ENCODE measurements around the gene AGPAT4. TPM values are rescaled to one million over a fixed set of nuclear protein-coding genes. Genes with fewer than 3 reads are reported as not detected.
"Not testable (repeated sequence)": the region's sequence is repeated elsewhere in the genome, so short reads cannot be mapped to it uniquely, and the experiment has no call there.

Gene AGPAT4, protein sequence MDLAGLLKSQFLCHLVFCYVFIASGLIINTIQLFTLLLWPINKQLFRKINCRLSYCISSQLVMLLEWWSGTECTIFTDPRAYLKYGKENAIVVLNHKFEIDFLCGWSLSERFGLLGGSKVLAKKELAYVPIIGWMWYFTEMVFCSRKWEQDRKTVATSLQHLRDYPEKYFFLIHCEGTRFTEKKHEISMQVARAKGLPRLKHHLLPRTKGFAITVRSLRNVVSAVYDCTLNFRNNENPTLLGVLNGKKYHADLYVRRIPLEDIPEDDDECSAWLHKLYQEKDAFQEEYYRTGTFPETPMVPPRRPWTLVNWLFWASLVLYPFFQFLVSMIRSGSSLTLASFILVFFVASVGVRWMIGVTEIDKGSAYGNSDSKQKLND
- total RNA-seq (7.0 TPM), polyA plus RNA-seq (ENCODE audit: insufficient read depth in 1 of 8, insufficient read length in 8 of 8, low replicate concordance in 1 of 8) (10 to 100 TPM in 2 of 8 donors, 1 to 10 TPM in 6; 7.0 to 11.4 (median 8.5) TPM)
- long read RNA-seq, donor 1 = 0 reads
- long read RNA-seq, donor 2 = 0 reads
- long read RNA-seq, donor 3, full-length matches to known transcripts = 3 of 3 reads
- long read RNA-seq, donor 3, partial matches to known transcripts = 0 of 3 reads
- long read RNA-seq, donor 3, other reads (novel, unspliced or antisense) = 0 of 3 reads
- long read RNA-seq, donor 4, full-length matches to known transcripts = 3 of 3 reads
- long read RNA-seq, donor 4, partial matches to known transcripts = 0 of 3 reads
- long read RNA-seq, donor 4, other reads (novel, unspliced or antisense) = 0 of 3 reads
- long read RNA-seq, donor 5, full-length matches to known transcripts = 5 of 11 reads
- long read RNA-seq, donor 5, partial matches to known transcripts = 6 of 11 reads
- long read RNA-seq, donor 5, other reads (novel, unspliced or antisense) = 0 of 11 reads
- long read RNA-seq, donor 6, full-length matches to known transcripts = 2 of 2 reads
- long read RNA-seq, donor 6, partial matches to known transcripts = 0 of 2 reads
- long read RNA-seq, donor 6, other reads (novel, unspliced or antisense) = 0 of 2 reads
- long read RNA-seq, donor 7, full-length matches to known transcripts = 2 of 2 reads
- long read RNA-seq, donor 7, partial matches to known transcripts = 0 of 2 reads
- long read RNA-seq, donor 7, other reads (novel, unspliced or antisense) = 0 of 2 reads
- long read RNA-seq, donor 8, full-length matches to known transcripts = 3 of 3 reads
- long read RNA-seq, donor 8, partial matches to known transcripts = 0 of 3 reads
- long read RNA-seq, donor 8, other reads (novel, unspliced or antisense) = 0 of 3 reads
- long read RNA-seq, donor 9, full-length matches to known transcripts = 3 of 10 reads
- long read RNA-seq, donor 9, partial matches to known transcripts = 7 of 10 reads
- long read RNA-seq, donor 9, other reads (novel, unspliced or antisense) = 0 of 10 reads
- long read RNA-seq, donor 10, full-length matches to known transcripts = 4 of 4 reads
- long read RNA-seq, donor 10, partial matches to known transcripts = 0 of 4 reads
- long read RNA-seq, donor 10, other reads (novel, unspliced or antisense) = 0 of 4 reads
- long read RNA-seq, donor 11, full-length matches to known transcripts = 1 of 1 reads
- long read RNA-seq, donor 11, partial matches to known transcripts = 0 of 1 reads
- long read RNA-seq, donor 11, other reads (novel, unspliced or antisense) = 0 of 1 reads

DNA sequence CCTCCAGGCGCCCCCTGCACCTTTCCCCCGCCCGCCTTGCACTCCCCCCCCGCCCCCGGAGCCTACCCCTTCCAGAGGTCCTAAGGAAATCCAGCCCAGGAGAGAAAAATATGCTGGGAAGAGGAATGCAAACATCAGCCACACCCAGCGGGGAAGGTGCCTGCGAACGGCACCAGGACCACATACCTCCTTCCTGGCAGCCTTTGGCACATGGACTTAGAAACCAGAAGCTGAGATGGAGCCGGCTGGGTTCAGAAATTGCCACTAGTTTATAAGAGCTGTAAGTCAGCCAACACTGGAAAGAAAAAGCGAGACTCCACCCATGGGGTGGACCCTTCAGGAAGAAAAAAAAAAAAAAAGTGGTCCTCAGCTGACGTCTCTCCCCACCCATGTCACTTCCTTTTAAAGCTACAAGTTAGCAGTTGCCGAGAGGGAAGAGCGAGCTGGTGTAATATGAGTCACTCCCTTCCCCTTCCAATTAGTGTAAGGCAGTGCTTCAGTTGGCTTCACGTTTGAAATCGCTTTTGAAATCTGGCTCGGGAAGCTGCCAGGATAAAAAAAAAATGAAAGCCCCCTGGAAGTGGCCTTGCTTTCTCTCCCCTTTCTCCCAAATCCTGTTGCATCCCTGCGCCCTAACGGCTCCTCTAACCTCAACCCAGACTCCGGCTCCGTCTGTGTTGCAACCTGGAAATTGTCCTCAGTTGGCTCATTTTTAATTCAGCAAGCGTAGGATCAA lies at the start of gene AGPAT4:
AGPAT4 (minus strand) TSS at position 310 of the 736 bp plus-strand sequence. CDS start 41,848 bp downstream, outside the sequence.
- Histone ChIP-seq H3K4me1 (ENCODE audit: control insufficient read depth, insufficient read depth, low read length) (peaks cover 8% of the 10 kb centered on the region), H3K27me3 (ENCODE audit: control insufficient read depth, insufficient read depth, low read length) (no peaks in the 10 kb centered on the region), H3K9me3 (replicated peaks; ENCODE audit: control insufficient read depth, low read depth, low read length) (no peaks in the 10 kb centered on the region), H3K4me3 (ENCODE audit: low read length) (peak within 1 kb of the TSS; percentile 85), H3K27ac (ENCODE audit: low read length) (peak within 1 kb of the TSS; percentile 86), H3K36me3 (ENCODE audit: control insufficient read depth, insufficient read depth, low read length) (no peaks in the 10 kb centered on the region)
- 0% methylated on average over 7 of the region's 21 CpGs for WGBS (ENCODE audit: insufficient coverage)
- DNase-seq = peak; percentile 99

GRCh38 chr6:161319231-161319630 lies 45.4 kb upstream of the AGPAT4 start:
- H3K27ac ChIP-seq (ENCODE audit: low read length) = no peak overlapping the region
- H3K4me1 ChIP-seq (ENCODE audit: control insufficient read depth, insufficient read depth, low read length) = no peaks in the 10 kb centered on the region
- 56% methylated on average over 2 of the region's 2 CpGs for WGBS (ENCODE audit: insufficient coverage)
- no peaks in the 10 kb centered on the region for H3K36me3 ChIP-seq (ENCODE audit: control insufficient read depth, insufficient read depth, low read length)
- peak; percentile 25 for DNase-seq
- H3K27me3 ChIP-seq (ENCODE audit: control insufficient read depth, insufficient read depth, low read length) = no peaks in the 10 kb centered on the region
- no peak overlapping the region for H3K4me3 ChIP-seq (ENCODE audit: low read length)
- H3K9me3 ChIP-seq (replicated peaks; ENCODE audit: control insufficient read depth, low read depth, low read length) = peaks cover 7% of the 10 kb centered on the region

GRCh38 chr6:161318456-161318855 lies 44.6 kb upstream of the AGPAT4 start:
- H3K4me1 ChIP-seq (ENCODE audit: control insufficient read depth, insufficient read depth, low read length) = no peaks in the 10 kb centered on the region
- no peaks in the 10 kb centered on the region for H3K36me3 ChIP-seq (ENCODE audit: control insufficient read depth, insufficient read depth, low read length)
- peak; percentile 7 for DNase-seq
- no peak overlapping the region for H3K27ac ChIP-seq (ENCODE audit: low read length)
- peaks cover 7% of the 10 kb centered on the region for H3K9me3 ChIP-seq (replicated peaks; ENCODE audit: control insufficient read depth, low read depth, low read length)
- no peaks in the 10 kb centered on the region for H3K27me3 ChIP-seq (ENCODE audit: control insufficient read depth, insufficient read depth, low read length)
- H3K4me3 ChIP-seq (ENCODE audit: low read length) = no peak overlapping the region
- WGBS (ENCODE audit: insufficient coverage) = no CpG with 5 or more reads among the region's 6 CpGs

DNA sequence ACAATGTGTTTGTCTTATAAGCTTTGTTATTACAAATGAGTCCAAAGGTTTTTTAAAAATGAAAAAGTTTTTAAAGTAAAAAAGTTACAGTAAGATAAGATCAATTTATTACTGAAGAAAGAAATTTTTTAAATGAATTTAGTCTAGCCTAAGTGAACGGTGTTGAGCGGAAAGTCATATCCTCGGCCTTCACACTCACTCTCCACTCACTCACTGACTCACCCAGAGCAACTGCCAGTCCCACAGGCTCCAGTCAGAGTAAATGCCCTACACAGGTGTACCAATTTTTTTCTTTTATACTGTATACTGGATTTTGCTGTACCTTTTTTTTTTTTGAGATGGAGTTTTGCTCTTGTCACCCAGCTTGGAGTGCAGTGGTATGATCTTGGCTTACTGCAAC lies 42.7 kb upstream of the AGPAT4 start:
- no CpG with 5 or more reads among the region's 3 CpGs for WGBS (ENCODE audit: insufficient coverage)

DNA sequence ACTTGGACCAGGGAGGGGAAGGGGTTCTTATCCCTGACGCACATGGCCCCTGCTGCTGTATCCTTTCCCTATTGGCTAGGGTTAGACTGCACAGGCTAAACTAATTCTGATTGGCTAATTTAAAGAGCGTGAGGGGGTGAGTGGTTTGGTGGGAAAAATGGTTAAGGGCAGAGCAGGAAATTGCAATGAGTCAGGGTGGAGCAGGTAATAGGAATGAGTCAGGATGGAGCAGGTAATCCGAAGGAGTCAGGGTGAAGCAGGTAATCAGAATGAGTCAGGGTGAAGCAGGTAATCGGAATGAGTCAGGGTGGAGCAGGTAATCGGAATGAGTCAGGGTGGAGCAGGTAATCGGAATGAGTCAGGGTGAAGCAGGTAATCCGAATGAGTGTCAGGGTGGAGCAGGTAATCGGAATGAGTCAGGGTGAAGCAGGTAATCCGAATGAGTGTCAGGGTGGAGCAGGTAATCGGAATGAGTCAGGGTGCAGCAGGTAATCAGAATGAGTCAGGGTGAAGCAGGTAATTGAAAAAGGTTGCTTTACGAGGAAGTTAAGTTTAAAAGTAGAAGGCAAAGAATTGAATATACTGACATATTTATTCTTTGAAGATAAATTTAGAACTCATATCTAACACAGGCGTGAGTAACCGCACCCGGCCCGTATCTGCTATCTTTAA lies 41.5 kb upstream of the AGPAT4 start:
- WGBS (ENCODE audit: insufficient coverage) = 93% methylated on average over 9 of the region's 15 CpGs
- not testable (repeated sequence) for DNase-seq; H3K27ac ChIP-seq (ENCODE audit: low read length); H3K9me3 ChIP-seq (replicated peaks; ENCODE audit: control insufficient read depth, low read depth, low read length); H3K36me3 ChIP-seq (ENCODE audit: control insufficient read depth, insufficient read depth, low read length); H3K4me3 ChIP-seq (ENCODE audit: low read length); H3K27me3 ChIP-seq (ENCODE audit: control insufficient read depth, insufficient read depth, low read length); H3K4me1 ChIP-seq (ENCODE audit: control insufficient read depth, insufficient read depth, low read length)

More for the DNA sequence above, 42.7 kb upstream of the AGPAT4 start:
- Histone ChIP-seq H3K27me3 (ENCODE audit: control insufficient read depth, insufficient read depth, low read length) (no peaks in the 10 kb centered on the region), H3K36me3 (ENCODE audit: control insufficient read depth, insufficient read depth, low read length) (no peaks in the 10 kb centered on the region), H3K4me1 (ENCODE audit: control insufficient read depth, insufficient read depth, low read length) (no peaks in the 10 kb centered on the region), H3K9me3 (replicated peaks; ENCODE audit: control insufficient read depth, low read depth, low read length) (peaks cover 7% of the 10 kb centered on the region), H3K4me3 (ENCODE audit: low read length) (no peak overlapping the region), H3K27ac (ENCODE audit: low read length) (no peak overlapping the region)
- no peak for DNase-seq

- H3K4me1 ChIP-seq (ENCODE audit: control insufficient read depth, insufficient read depth, low read length); H3K9me3 ChIP-seq (replicated peaks; ENCODE audit: control insufficient read depth, low read depth, low read length); H3K27ac ChIP-seq (ENCODE audit: low read length); H3K4me3 ChIP-seq (ENCODE audit: low read length); H3K27me3 ChIP-seq (ENCODE audit: control insufficient read depth, insufficient read depth, low read length); H3K36me3 ChIP-seq (ENCODE audit: control insufficient read depth, insufficient read depth, low read length); DNase-seq: not testable (repeated sequence)
- 94% methylated on average over 5 of the region's 20 CpGs for WGBS (ENCODE audit: insufficient coverage)
Measured at GRCh38 chr6:161314541-161315245, 40.8 kb upstream of the AGPAT4 start.

DNA sequence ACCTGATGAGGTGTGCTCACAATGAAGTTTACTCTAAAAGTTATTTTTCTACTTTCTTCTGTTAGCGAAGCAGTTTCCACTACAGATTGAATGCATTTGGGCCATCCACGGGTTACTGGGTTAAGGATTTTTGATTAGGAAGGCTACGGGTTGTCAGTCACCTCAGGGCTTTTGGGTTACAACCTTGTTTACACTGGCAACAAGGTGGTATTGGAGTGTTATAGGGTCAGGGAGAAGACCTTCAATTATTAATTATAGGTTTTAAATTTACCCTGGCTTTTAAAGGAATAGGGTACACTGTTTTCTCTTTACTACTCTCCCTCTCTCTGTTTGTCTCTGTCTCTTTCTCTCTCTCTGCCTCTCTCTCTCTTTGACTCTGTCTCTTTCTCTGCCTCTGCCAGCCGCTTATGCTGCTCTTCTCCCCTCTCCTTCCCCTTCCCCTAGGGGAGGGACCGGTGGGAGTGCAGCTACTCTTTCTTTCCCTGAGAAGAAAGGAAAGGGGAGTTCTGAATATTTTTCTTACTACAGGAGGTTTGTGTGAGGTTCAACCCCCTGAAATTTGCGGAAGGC lies 40.2 kb upstream of the AGPAT4 start:
- H3K9me3 ChIP-seq (replicated peaks; ENCODE audit: control insufficient read depth, low read depth, low read length) = peaks cover 7% of the 10 kb centered on the region
- no peaks in the 10 kb centered on the region for H3K36me3 ChIP-seq (ENCODE audit: control insufficient read depth, insufficient read depth, low read length)
- no peaks in the 10 kb centered on the region for H3K4me1 ChIP-seq (ENCODE audit: control insufficient read depth, insufficient read depth, low read length)
- no peaks in the 10 kb centered on the region for H3K27me3 ChIP-seq (ENCODE audit: control insufficient read depth, insufficient read depth, low read length)
- H3K27ac ChIP-seq (ENCODE audit: low read length) = no peak overlapping the region
- no peak for DNase-seq
- H3K4me3 ChIP-seq (ENCODE audit: low read length) = no peak overlapping the region
- no CpG with 5 or more reads among the region's 6 CpGs for WGBS (ENCODE audit: insufficient coverage)

GRCh38 chr6:161313475-161313874 lies 39.6 kb upstream of the AGPAT4 start:
- not testable (repeated sequence) for H3K27me3 ChIP-seq (ENCODE audit: control insufficient read depth, insufficient read depth, low read length); H3K4me3 ChIP-seq (ENCODE audit: low read length); H3K27ac ChIP-seq (ENCODE audit: low read length); H3K36me3 ChIP-seq (ENCODE audit: control insufficient read depth, insufficient read depth, low read length); H3K9me3 ChIP-seq (replicated peaks; ENCODE audit: control insufficient read depth, low read depth, low read length); H3K4me1 ChIP-seq (ENCODE audit: control insufficient read depth, insufficient read depth, low read length); DNase-seq
- WGBS (ENCODE audit: insufficient coverage) = 46% methylated on average over 2 of the region's 3 CpGs

Measured in muscle of leg (tissue), 16 donors.